Stimulated activated CD8-positive, alpha-beta memory T cell treated with anti-CD3 and anti-CD28 coated beads, Interleukin-4, amount 100 ng/mL, for 4 hours (primary cell): Measurements from ENCODE around the gene ZNF207.
"Not testable (repeated sequence)": the region's sequence is repeated elsewhere in the genome, so short reads cannot be mapped to it uniquely, and the experiment has no call there.

Experiments used
- DNase-seq, 2 donors: peaks; one replicate each; pipeline ENCODE4 v3.0.0-alpha.2; 2020; ENCODE audit warnings: low read depth in 2 of 2, low spot score in 1 of 2

The ZNF207 gene

DNA sequence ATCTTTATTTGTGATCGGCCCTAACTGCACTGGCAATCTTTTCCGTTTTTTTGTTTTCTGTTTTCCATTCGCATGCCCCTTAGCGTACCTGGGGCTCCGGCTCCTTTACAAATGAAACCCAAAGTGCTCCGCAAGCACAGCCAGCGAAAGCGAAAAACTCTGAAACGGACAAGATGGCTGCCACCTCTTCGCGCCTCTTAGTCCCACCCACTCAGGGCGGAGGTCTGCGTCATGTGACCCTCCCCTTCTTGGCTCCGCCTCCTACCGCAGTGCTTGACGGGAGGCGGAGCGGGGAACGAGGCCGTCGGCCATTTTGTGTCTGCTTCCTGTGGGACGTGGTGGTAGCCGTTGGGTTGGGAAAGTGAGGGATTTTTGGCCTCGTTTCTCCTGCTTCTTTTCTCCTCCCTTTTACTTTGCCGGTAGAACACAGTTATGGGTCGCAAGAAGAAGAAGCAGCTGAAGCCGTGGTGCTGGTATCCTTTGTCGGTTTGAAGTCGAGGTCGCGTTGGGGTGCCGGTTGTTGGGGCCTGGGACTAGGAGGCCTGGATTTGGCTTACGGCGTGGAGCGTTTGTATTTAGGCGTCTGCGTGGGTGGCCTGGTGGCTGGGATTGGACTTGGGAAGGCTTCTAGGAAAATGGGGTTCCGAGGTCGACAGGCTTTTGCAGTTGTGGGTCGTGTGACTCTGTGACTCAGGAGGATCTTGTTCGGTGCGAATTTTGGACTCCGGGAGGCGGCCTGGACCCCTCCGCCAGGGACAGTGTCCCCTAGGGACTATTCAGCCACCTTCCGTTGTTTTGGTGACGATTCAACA lies at the start of gene ZNF207:
ZNF207 (plus strand) TSS at position 304 of the 812 bp plus-strand sequence; CDS start at position 433, 129 bp downstream.
- DNase-seq: peak; percentile 88

DNA sequence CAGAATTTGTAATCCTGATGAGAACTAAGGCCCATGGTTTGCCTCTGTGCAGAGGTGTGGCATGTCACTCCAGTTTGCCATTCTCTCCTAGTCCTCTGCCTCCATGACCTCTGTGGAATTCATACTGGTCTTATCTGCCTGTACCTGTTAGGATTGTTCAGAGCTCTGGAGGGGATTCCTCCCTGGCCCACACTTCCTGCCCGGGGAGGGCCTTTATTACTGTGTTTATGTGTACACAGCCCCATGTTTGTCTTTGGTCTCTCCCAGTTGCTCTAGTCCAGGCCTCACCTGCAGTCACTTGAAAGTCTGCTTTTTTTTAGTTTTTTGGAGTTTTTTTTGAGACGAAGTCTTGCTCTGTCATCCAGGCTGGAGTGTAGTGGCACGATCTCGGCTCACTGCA lies 47.9 kb upstream of the ZNF207 start:
- DNase-seq: no peak

DNA sequence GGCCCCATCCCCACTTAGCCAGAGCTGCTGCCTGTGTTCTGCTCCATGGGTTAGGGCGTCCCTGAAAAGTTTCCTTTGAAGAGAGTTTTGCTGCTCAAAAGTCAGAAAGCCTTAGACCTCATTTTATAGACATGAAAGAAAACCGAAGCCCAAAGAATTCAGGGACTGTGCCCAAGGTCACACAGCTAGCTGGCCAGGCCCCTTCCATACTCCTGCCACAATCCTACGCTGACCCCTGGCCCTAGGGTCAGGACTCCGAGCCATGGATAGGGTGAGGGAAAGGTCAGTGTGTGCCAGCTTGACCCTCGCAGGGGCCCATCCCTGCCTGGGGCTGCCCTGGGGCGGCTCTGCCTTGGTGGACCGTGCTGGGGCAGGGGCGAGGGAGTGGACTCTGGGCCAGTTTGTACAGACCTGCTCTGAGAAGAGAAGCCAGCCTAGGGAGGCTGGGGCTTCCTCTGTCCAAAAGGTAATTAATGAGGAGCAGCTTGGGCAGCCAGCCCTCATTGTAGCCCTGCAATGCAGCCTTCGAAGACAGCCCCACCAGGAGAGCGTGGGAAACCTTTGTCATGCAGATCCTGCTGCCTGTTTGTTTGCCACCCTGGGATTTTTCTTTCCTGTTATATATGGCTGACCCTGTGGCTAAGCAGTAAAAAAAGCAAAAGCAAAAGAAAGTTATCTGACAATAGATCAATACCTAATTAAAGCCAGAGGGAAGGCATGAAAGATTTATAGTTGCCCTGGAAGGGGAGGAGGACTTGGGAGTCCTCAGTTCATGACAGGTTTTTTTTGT lies 46.9 kb upstream of the ZNF207 start:
- no peak for DNase-seq

DNA sequence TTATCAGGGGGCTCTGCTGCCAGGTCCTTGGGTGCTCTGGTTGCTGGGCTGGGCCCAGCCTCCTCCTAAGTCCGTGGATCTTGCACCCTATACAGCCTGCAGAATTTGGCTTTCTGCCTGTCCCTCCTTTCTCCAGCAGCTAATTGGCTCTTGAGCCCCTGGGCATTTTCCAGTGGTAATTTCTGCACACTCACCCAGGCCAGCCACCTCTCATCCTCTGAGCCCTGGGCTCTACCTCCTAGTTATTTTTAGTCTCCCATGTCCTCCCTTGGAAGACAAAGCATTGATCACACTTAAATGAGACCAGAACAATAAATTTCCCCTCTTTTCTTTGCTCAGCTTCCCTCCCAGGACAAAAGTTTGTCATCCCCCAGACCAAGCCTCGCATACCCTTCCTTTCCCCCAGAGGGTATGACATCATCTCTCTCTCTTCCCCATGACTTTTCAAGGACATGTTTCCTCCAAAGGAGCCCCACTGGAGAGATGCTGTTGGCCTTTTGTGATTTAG lies 46.1 kb upstream of the ZNF207 start:
- DNase-seq: no peak

DNA sequence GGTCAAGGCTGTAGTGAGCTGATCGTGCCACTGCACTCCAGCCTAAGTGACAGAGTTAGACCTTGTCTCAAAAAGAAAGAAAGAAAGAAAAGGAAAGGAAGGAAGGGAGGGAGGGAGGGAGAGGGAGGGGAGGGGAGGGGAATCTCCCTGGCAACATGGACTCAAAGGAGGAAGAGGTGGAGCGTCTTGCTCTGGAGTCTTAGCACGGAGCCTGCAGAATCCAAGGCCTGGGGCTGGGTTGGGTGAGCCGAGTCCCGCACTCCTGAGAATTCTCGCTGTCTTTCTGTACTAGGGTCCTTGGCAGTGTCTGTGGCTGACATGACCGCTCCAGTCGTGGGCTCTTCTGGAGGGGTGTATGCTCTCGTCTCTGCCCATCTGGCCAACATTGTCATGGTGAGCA lies 44.9 kb upstream of the ZNF207 start:
- no peak for DNase-seq

DNA sequence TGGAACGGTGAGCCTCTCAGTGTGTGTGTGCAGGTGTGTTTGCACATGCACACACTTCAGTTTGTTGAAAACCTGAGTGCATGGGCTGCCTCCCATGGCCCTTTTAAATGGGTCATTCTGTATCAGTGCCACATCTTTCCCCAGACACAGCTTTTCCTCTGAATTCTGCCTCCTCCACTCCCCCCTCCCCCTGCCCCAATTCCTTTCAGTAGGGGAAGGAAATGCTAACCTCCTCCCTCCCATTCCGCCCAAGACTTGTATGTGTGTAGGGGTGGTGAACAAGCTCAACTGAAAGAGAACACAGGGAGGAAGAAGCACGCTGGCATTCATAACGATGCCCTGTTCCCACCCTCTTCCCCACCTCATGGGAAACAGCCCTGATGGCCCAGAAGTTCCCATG lies 42.3 kb upstream of the ZNF207 start:
- DNase-seq: no peak

DNA sequence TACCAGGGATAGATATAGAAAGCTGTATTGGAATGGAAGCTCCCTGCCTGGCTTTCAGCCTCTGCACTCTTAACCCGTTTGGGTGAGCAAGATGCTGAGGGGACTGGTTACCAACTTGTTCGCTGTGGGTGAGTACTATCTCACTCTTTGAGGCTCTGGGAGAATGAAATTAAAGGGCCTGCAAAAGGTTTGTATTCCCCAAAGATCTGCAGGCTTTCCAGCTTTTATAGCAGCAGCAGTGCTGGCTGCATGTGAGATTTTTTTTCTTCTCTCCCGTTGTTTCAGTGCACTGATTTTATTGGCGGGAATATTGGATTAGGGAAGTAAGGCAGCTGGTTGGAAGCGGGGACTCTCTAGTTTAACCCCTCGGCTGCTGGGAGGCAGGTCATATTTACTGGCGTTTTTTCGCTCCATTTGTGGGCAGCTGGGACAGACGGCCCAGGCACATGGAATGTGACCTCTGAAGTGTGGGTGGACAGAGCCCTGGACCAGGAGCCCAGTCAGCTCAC lies 38.9 kb upstream of the ZNF207 start:
- no peak for DNase-seq

DNA sequence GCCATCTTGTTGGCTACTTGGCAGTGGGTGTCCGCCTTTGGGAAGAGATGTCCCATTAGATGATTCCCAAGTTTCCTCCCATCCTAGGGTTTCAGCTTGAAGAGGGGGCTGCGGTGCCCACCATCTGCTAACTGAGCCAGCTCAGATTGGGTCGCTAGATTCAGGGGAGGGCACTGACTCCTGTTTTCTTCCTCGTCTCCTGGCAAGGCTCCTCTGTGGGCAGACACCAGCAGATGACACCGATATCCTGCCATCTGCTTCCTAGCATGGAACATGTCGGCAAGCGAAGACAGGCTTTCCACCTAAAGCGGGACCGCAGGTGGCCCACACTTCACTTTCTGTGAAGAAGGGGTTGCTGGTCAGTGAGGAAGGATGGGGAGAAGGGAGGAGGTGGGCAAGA lies 35.3 kb upstream of the ZNF207 start:
- DNase-seq: no peak

DNA sequence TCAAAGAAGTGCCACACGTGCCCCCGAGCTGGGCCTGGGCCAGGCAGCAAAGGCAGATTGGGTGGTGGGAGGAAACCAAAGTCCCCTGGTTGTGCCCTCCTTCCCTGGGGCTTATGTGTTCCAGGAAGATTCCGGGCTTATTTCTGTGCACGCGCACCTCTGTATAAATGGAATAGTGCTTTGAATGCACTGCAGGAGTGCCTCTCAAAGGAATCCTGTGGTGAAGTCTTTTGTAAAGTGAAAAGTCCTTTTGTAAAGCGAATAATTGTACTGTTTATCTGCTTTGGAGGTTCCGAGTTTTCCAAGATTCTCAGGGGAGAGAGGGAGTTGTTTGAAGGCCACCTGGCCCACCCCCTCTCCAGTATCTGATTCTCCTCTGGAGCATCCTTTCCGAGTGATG lies 34.8 kb upstream of the ZNF207 start:
- no peak for DNase-seq

DNA sequence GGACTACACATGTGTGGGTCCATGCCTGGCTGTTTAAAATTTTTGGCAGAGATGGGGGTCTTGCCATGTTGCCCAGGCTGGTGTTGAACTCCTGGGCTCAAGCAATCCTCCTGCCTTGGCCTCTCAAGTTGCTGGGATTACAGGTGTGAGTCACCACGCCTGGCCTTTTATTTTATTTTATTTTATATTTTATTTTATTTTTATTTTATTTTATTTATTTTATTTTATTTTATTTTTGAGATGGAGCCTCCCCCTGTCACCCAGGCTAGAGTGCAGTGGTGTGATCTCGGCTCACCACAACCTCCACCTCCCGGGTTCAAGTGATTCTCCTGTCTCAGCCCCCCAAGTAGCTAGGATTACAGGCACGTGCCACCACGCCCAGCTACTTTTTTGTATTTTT lies 33.3 kb upstream of the ZNF207 start:
- not testable (repeated sequence) for DNase-seq

DNA sequence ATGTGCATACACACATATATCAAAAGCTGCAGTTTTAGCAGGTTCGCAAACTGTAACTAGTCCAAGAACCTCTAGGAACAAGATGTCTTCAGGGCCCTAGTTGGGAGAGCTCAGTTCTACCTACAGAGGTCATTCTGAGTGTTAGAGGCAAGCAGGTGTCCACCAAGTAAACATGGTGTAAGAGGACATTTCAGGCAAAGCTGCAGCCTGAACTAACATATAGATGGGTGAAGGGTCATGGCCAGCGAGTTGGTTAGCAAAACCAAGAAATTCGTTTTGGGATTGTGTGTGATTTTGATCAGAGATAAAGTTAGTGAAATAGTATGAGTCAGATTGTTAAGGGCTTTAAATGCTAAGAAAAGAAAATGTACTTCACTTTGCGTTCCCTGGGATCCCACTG lies 32.6 kb upstream of the ZNF207 start:
- DNase-seq: no peak

DNA sequence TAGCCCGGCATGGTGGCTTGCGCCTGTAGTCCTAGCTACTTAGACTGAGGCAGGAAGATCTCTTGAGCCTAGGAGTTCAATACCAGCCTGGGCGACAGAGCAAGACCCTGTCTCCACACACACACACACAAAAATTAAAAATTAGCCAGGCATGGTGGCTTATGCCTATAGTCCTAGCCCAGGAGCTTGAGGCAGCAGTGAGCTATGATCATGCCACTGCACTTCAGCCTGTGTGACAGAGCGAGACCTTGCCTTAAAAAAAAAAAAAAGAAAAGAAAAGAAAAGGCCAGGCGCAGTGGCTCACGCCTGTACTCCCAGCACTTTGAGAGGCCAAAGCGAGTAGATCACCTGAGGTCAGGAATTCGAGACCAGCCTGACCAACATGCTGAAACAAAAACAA lies 31.9 kb upstream of the ZNF207 start:
- DNase-seq: no peak

DNA sequence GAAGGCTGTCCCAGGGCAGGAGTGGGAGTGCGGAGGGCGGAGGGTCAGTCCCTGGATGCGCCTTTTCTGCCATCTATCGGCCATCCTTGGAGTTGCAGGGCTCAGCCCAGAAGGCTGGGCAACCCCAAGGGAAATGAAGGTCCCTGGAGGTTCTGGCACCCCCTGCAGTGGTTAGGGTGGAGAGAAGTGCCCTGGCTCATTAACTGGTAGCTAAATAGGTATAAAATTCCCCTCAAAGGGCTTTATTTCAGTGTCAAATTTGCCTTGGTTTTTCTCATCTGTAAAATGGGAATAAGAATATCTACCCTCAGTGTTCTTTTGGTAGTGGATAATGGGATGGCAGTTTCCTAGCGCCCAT lies 30.4 kb upstream of the ZNF207 start:
- peak; percentile 40 to 62 for DNase-seq

DNA sequence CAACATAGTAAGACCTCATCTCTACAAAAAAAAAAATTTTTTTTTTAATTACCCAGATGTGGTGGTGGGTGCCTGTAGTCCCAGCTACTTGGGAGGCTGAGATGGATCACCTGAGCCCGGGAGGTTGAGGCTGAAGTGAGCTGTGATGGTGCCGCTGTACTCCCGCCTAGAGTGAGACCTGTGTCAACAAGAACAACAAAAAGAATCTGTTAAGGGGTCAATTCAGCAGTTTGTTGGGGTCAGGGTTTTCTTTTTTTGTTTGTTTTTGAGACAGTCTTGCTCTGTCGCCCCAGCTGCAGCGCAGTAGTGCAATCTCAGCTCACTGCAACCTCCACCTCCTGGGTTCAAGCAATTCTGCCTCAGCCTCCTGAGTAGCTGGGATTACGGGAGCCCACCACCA lies 29.9 kb upstream of the ZNF207 start:
- not testable (repeated sequence) for DNase-seq

DNA sequence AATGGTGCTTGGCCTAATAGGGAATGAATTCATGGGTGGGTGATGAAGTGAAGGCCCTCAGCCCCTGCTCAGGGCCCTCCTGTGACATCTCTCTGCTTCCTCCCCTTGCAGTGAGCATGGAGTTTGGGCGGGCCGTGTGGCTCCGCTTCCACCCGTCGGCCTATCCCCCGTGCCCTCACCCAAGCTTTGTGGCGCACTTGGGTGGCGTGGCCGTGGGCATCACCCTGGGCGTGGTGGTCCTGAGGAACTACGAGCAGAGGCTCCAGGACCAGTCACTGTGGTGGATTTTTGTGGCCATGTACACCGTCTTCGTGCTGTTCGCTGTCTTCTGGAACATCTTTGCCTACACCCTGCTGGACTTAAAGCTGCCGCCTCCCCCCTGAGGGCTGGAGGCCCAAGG lies 29.1 kb upstream of the ZNF207 start:
- no peak for DNase-seq

DNA sequence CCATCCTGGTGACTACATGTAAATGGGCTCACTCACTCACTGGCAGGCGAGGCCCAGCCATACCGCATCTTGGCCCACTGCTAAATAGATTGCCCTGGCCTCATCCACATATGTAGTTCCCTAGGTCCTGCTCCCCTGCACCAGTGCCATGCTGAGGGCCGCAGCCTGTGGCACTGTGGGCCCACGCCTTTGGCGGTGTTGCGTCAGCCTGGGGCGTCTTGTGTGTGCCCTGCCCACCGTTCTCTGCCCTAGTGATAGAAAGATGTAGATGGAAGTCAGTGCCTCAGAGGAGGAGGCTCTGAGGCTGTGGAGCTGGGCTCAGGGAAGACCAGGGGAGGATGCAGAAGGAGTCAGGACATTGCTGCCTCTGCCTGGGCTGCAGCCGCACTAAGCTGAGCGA lies 26.9 kb upstream of the ZNF207 start:
- no peak for DNase-seq

DNA sequence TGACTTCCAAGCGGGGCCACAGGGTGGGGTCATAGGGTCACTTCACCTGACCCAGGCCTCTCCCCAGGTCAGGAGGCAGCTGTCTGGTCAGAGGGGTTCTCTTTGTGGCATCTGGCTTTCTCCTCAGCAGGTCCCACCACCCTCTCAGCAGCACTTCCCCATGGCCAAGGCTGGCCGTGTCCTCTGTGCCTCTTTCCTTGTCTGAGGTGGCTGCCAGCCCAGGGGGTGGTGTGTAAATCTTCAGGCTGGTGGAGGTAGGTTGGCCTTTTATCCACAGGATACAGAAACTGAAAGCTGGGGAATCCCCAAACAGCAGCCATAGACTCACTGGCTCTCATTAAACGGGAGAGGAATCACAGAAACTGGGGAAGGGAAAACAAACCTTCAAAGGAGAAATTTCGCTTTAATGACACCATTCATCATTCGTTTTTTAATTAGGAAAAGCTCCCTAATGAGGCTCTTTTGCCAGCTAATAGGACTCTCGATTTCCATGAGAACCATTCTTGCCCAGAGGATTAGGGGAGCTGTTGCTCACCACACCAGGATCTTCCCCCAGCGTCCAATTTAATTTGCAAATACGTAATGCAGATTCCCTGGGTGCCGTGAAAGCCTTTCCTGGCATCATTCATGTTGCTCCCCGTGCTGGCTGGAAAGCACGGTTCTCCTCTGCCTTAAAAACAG lies 26.0 kb upstream of the ZNF207 start:
- DNase-seq: no peak

DNA sequence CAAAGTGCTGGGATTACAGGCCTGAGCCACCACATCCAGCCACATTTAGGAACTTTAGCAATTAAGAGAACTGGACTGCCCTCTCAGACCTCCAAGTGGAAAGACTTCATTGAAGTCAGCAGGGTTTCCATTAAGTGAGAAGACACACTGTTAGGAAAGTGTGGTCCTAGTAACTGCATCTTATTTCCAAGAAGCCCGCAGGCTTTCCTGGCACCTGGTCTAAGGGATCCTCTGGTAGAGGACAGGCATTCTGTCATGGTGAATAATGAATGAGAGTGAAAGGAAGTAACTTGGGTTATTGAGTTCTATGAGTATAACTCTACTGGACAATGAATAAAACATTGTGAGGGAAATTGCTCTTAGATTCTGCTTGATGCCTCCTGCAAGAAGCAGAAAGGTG lies 22.0 kb upstream of the ZNF207 start:
- no peak for DNase-seq

DNA sequence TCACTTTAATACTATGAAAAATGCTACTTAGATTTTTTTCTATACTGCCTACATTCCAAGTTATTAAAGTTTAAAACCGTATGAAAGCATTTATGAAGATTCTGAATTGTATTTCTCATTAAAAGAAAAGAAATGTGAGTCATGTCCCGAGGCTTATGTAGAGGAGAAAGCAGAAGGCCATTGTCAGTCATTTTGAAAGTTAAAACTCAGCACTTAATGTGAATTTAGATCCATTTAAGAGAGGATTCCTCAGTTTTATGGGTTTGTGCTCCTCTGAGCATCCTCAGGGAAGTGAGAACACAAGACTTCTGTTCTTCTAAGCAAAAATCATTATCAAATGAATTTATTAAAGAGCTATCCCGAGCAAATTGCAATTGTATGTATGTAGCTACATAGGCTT lies 19.8 kb upstream of the ZNF207 start:
- no peak for DNase-seq

DNA sequence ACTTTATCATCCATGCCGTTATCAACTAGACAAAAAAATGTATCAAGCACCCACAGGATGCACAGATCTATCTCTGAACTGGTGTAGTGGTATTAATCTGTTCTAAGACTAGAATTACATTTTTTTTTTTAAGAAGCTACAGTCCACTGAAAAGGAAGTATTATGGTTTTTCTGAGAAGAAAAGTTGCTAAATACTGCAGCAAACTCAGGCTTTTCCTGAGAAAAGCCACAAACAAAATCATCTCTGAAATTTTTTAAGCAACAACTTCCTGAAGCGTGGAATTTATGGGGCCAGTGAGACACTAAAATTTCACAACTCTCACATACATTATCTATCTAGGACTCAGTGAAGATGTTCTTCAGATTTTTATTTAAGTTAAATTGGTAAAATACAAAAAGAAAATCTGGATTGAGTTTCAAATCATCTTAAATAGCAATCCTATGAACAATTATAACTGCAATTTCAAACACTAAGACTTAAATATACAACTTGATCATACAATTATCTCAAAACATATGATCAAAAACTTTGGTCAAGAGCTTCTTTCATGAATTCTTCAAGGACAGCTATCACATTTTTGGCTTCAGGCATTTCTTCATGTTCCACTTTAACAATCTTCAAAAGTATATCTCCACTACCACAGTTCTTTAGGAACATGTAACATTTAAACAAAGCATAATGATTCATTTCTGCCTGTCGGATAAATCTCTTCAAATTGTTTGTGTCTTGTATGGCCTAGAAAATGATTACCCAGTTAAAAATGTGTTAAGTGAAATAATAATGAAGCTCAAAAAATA lies 18.5 kb upstream of the ZNF207 start:
- DNase-seq: no peak

DNA sequence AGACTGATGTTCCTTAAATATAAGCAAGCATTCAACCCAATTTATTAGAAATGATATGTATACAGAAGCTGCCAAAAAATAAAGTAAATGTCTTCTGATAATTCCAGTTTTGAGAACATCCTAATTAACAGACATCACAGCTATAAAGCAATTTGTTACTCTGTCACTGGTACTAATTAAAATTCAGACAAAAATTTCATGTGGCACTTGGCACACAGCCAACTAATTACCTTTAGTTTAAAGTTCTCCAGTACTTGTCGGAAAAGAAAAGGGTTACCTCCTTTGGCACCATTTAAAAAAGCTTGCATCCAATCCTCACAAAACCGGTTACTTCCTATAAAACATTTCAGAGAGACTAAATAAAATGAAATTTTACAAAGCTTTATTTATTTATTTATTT lies 16.8 kb upstream of the ZNF207 start:
- no peak for DNase-seq
